HepG2 (cell line): ENCODE data around the gene BTG4. TPM values are rescaled to one million over a fixed set of nuclear protein-coding genes. Genes with fewer than 3 reads are reported as not detected.

Experiments
- ZHX2 ChIP-seq, 2 experiments: sonication (generic) in 1 of 2; formaldehyde crosslinking in 1 of 2; IDR thresholded peaks; 2 replicates each; pipeline versions ENCODE4 v1.6.1 to v1.9.0; 2014 to 2022; ENCODE audit warnings: antibody characterized with exemption in 1 of 2, borderline replicate concordance in 1 of 2, inconsistent platforms in 1 of 2, low read depth in 1 of 2, missing genetic modification reagents in 1 of 2
- ZNF281 ChIP-seq: sonication (generic); formaldehyde crosslinking; IDR thresholded peaks from 2 replicates; pipeline ENCODE4 v1.4.0; 2020; ENCODE audit warnings: missing genetic modification reagents, borderline replicate concordance
- polyA plus RNA-seq, 8 experiments: library from polyadenylated mRNA; depleted of rRNA in 3 of 8; stranded (reverse) in 7 of 8; unstranded in 1 of 8; fragments of >200 nt; fragmentation: Illumina TruSeq in 4 of 8; extraction: Trizol in 4 of 8; gene quantifications; 2 replicates each; pipeline versions ENCODE4 v1.2.1 to v1.2.3, GENCODE V29; 2011 to 2016; ENCODE audit warnings: low read depth in 4 of 8, missing spikeins in 1 of 8, mixed read lengths in 1 of 8; ENCODE audit not compliant: insufficient read depth in 1 of 8
- total RNA-seq, 5 experiments: library from RNA; depleted of rRNA; stranded (reverse); fragments of >200 nt; fragmentation: Illumina TruSeq; extraction: Trizol; gene quantifications; 2 replicates each; pipeline ENCODE4 v1.2.3, GENCODE V29; 2016; ENCODE audit warnings: low read depth in 1 of 5

BTG4 gene
- total and polyA plus RNA-seq, 2 of the 13 experiments (the other 11 are each of a cell fraction or from before 2014, with no cell fraction given), result not detected

- TF ChIP-seq ZHX2 (IDR thresholded peaks at IDR 0.05; ENCODE audit: low read depth), result no peak
- no peak for TF ChIP-seq ZHX2 (CRISPR knock-in tag; IDR thresholded peaks at IDR 0.05; ENCODE audit: borderline replicate concordance)
- TF ChIP-seq ZNF281 (CRISPR knock-in tag), result peak; percentile 23; the same call in 1 of the 2 replicates
Measured at GRCh38 chr11:111454561-111455192, 57.5 kb downstream of the BTG4 start (continued).
